A549 (cell line): ENCODE measurements around the gene RYR3.

Experiments
- CEBPB ChIP-seq, 2 experiments: fragments of >200 bp in 1 of 2; sonication (Bioruptor Twin) in 1 of 2; formaldehyde crosslinking in 1 of 2; IDR thresholded peaks; 2 replicates each; pipeline ENCODE4 v1.6.1; 2012 to 2016
- EP300 ChIP-seq, 2 experiments: fragments of >200 bp; sonication (Bioruptor Twin); formaldehyde crosslinking; IDR thresholded peaks; 2 replicates in 1 of 2; 3 replicates in 1 of 2; pipeline ENCODE4 v1.6.1; 2016 to 2017
- FOSB ChIP-seq: fragments of 250-450 bp; sonication (Bioruptor Pico); IDR thresholded peaks from 2 replicates; pipeline ENCODE4 v1.5.0; 2020; ENCODE audit warnings: mild to moderate bottlenecking, moderate library complexity
- JUN ChIP-seq, 2 experiments: fragments of >200 bp; sonication (Bioruptor Twin); formaldehyde crosslinking; IDR thresholded peaks; 2 replicates in 1 of 2; 3 replicates in 1 of 2; pipeline ENCODE4 v1.6.1; 2016 to 2017
- KDM1A ChIP-seq: fragments of 200-600 bp; sonication (generic); IDR thresholded peaks from 2 replicates; pipeline ENCODE4 v1.6.1; 2016; ENCODE audit warnings: low read depth, mild to moderate bottlenecking
- POLR2A ChIP-seq: IDR thresholded peaks from 2 replicates; pipeline ENCODE4 v1.6.1; 2012; ENCODE audit warnings: mild to moderate bottlenecking, low read length
- POLR2AphosphoS2 ChIP-seq: conservative IDR thresholded peaks from 2 replicates; pipeline ENCODE4 v1.6.1; 2012; ENCODE audit warnings: low read length, improper control_type of control experiment, inconsistent platforms
- RFX5 ChIP-seq: fragments of 450-650 bp; IDR thresholded peaks from 2 replicates; pipeline ENCODE4 v1.7.1; 2014; ENCODE audit warnings: antibody characterized with exemption, mild to moderate bottlenecking, moderate library complexity
- SMC3 ChIP-seq: fragments of >200 bp; sonication (Bioruptor Twin); formaldehyde crosslinking; IDR thresholded peaks from 3 replicates; pipeline ENCODE4 v1.6.1; 2018; ENCODE audit warnings: inconsistent platforms
- TP53 ChIP-seq: fragments of 250-450 bp; sonication (Bioruptor Pico); IDR thresholded peaks from 2 replicates; pipeline ENCODE4 v1.5.0; 2021; ENCODE audit warnings: mild to moderate bottlenecking, moderate library complexity
- ZNF302 ChIP-seq: fragments of 250-450 bp; sonication (Bioruptor Pico); IDR thresholded peaks from 2 replicates; pipeline ENCODE4 v1.9.0; 2021; ENCODE audit warnings: inconsistent platforms, mild to moderate bottlenecking, moderate library complexity
- TF ChIP-seq, protein P1 (sequence below): IDR thresholded peaks from 2 replicates; pipeline ENCODE4 v1.6.1; 2012
- TF ChIP-seq, protein P2 (sequence below): fragments of >200 bp; sonication (Bioruptor Twin); formaldehyde crosslinking; IDR thresholded peaks from 3 replicates; pipeline ENCODE4 v1.5.1; 2016
- TF ChIP-seq, protein P3 (sequence below): fragments of 200-600 bp; sonication (generic); IDR thresholded peaks from 2 replicates; pipeline ENCODE4 v1.6.1; 2016; ENCODE audit warnings: antibody characterized with exemption, mild to moderate bottlenecking, moderate library complexity

DNA sequence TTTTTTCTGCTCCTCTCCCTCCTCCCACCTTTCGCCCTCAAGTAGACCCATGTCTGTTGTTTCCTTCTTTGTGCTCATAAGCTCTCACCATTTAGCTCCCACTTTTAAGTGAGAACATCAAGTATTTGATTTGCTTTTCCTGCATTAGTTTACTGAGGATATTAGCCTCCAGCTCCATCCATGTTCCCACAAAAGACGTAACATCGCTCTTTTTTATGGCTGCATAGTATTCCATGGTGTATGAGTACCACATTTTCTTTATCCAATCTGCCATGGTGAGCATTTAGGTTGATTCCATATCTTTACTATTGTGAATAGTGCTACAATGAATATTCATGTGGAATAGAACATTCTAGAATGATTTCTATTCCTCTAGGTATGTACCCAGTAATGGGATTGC, 178.6 kb downstream of the RYR3 start:
- TF ChIP-seq, protein P1, sequence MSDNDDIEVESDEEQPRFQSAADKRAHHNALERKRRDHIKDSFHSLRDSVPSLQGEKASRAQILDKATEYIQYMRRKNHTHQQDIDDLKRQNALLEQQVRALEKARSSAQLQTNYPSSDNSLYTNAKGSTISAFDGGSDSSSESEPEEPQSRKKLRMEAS, result no peak
- TF ChIP-seq, protein P2, sequence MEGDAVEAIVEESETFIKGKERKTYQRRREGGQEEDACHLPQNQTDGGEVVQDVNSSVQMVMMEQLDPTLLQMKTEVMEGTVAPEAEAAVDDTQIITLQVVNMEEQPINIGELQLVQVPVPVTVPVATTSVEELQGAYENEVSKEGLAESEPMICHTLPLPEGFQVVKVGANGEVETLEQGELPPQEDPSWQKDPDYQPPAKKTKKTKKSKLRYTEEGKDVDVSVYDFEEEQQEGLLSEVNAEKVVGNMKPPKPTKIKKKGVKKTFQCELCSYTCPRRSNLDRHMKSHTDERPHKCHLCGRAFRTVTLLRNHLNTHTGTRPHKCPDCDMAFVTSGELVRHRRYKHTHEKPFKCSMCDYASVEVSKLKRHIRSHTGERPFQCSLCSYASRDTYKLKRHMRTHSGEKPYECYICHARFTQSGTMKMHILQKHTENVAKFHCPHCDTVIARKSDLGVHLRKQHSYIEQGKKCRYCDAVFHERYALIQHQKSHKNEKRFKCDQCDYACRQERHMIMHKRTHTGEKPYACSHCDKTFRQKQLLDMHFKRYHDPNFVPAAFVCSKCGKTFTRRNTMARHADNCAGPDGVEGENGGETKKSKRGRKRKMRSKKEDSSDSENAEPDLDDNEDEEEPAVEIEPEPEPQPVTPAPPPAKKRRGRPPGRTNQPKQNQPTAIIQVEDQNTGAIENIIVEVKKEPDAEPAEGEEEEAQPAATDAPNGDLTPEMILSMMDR, result no peak
- TF ChIP-seq, protein P3, sequence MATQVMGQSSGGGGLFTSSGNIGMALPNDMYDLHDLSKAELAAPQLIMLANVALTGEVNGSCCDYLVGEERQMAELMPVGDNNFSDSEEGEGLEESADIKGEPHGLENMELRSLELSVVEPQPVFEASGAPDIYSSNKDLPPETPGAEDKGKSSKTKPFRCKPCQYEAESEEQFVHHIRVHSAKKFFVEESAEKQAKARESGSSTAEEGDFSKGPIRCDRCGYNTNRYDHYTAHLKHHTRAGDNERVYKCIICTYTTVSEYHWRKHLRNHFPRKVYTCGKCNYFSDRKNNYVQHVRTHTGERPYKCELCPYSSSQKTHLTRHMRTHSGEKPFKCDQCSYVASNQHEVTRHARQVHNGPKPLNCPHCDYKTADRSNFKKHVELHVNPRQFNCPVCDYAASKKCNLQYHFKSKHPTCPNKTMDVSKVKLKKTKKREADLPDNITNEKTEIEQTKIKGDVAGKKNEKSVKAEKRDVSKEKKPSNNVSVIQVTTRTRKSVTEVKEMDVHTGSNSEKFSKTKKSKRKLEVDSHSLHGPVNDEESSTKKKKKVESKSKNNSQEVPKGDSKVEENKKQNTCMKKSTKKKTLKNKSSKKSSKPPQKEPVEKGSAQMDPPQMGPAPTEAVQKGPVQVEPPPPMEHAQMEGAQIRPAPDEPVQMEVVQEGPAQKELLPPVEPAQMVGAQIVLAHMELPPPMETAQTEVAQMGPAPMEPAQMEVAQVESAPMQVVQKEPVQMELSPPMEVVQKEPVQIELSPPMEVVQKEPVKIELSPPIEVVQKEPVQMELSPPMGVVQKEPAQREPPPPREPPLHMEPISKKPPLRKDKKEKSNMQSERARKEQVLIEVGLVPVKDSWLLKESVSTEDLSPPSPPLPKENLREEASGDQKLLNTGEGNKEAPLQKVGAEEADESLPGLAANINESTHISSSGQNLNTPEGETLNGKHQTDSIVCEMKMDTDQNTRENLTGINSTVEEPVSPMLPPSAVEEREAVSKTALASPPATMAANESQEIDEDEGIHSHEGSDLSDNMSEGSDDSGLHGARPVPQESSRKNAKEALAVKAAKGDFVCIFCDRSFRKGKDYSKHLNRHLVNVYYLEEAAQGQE, result no peak
- no peak for TF ChIP-seq POLR2AphosphoS2
- TF ChIP-seq SMC3, result no peak
- TF ChIP-seq JUN (IDR thresholded peaks at IDR 0.05), result no peak
- no peak for TF ChIP-seq CEBPB (IDR thresholded peaks at IDR 0.05)
- no peak for TF ChIP-seq POLR2A
- TF ChIP-seq RFX5, result no peak
- no peak for TF ChIP-seq EP300 (IDR thresholded peaks at IDR 0.05)
- no peak for TF ChIP-seq FOSB
- TF ChIP-seq ZNF302, result no peak
- no peak for TF ChIP-seq TP53
- no peak for TF ChIP-seq KDM1A
